ENCODE data around the gene PIK3CA.
"Not testable (repeated sequence)": the region's sequence is repeated elsewhere in the genome, so short reads cannot be mapped to it uniquely, and the experiment has no call there.

The PIK3CA gene

DNA sequence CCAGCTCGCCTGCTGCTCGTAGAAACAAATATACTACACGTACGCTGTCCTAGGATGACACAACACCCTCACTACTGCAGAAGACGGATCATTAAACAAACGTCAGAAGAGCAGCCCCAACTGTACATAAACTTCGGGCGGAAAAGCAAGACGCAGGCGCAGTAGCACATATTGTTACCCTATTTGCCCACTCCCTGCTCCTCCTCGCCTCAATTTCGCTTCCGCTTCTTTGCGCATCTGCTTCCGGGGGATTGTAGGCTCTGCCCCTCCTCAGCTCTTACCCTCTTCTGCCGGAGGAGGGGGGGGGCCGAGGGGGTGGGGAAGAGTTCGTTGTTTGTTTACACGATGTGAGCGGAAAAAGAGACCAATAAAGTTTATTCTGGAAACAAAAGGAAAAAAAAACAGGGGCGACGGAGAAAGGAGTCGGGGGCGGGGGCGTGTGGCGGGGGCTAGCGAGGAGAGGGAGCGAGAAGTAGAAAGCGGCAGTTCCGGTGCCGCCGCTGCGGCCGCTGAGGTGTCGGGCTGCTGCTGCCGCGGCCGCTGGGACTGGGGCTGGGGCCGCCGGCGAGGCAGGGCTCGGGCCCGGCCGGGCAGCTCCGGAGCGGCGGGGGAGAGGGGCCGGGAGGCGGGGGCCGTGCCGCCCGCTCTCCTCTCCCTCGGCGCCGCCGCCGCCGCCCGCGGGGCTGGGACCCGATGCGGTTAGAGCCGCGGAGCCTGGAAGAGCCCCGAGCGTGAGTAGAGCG, at the start of gene PIK3CA:
TSS of gene PIK3CA (plus strand) at position 485 of the 743 bp plus-strand sequence. CDS start 50,469 bp downstream, outside the sequence.
- no peak for FAIRE-seq

- FAIRE-seq: no peak
Measured at GRCh38 chr3:179098388-179099077, 49.6 kb upstream of the PIK3CA start.

- no peak for FAIRE-seq
Measured at GRCh38 chr3:179100652-179101051, 47.5 kb upstream of the PIK3CA start.

GRCh38 chr3:179105881-179106280, 42.3 kb upstream of the PIK3CA start:
- no peak for FAIRE-seq

DNA sequence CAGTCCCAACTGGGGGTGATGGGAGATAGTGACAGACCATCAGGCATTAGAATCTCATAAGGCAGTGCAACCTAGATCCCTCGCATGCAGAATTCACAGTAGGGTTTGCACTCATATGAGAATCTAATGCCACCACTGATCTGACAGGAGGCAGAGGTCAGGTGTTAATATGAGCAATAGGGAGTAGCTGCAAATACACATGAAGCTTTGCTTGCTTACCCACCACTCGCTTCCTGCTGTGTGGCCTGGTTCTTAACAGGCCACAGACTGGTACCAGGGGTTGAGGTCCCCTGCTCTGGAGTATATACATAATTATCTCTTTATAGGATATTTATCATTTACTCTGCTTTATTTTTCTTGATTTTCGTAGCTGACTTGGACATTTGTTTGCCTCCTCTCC, 40.5 kb upstream of the PIK3CA start:
- FAIRE-seq: no peak

GRCh38 chr3:179108086-179108485, 40.1 kb upstream of the PIK3CA start:
- no peak for FAIRE-seq

- FAIRE-seq: no peak
Measured at GRCh38 chr3:179113903-179114302, 34.3 kb upstream of the PIK3CA start.

- not testable (repeated sequence) for FAIRE-seq
Measured at GRCh38 chr3:179115444-179115843, 32.7 kb upstream of the PIK3CA start.

DNA sequence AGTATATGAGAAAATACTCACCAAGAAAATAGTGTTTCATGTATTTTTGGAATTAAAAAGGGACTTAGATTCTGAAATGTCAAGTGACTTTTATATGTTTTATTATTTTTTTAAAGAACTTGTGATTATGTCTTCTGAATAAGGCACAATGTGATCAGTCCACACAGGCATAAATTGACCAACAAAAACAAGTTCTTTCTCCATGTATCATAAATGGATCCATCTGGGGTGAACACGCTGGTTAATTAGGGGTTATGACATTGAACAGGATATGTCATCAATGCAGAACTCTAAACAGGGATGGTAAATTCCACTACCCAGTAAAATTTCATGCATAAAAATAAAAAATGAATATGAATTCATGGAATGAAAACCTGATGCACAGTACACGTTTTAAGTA, 31.3 kb upstream of the PIK3CA start:
- no peak for FAIRE-seq

- not testable (repeated sequence) for FAIRE-seq
Measured at GRCh38 chr3:179132191-179132890, 15.8 kb upstream of the PIK3CA start.

- FAIRE-seq: no peak
Measured at GRCh38 chr3:179133575-179133974, 14.6 kb upstream of the PIK3CA start.

DNA sequence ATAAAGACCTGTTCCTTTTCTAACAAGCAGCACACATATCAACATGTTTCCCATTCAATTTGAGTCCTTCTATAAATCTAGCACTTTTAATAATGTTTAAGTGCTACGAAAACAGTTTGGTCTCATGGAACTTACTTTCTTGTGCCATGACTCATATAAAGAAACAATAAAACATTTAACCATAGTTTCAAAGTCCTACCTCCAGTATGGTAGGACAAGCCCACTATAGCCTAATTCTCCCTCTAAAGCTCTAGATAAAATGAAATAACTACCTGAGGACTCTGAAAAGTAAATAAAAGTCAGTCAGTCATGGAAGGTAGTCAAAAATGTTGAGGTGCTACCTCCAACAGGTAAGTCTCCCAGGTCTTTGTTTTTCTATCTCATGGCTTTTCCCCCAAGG, 12.0 kb upstream of the PIK3CA start:
- no peak for FAIRE-seq

DNA sequence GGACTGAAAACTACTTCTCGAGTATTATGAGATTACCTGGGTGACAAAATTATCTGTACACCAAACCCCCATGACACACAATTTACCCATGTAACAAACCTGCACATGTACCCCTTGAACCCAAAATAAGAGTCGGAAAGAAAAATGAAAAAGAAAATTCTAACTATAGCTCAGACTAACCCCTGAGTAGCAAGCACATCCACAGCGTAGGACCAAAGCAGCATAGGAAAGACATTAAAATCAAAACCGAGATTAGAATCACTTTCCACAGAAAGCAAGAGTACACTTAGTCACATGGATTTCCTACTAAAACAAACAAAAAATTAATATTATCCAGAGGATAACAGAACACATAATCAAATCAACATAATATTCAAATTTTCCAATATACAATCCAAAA, 6.3 kb upstream of the PIK3CA start:
- no peak for FAIRE-seq

DNA sequence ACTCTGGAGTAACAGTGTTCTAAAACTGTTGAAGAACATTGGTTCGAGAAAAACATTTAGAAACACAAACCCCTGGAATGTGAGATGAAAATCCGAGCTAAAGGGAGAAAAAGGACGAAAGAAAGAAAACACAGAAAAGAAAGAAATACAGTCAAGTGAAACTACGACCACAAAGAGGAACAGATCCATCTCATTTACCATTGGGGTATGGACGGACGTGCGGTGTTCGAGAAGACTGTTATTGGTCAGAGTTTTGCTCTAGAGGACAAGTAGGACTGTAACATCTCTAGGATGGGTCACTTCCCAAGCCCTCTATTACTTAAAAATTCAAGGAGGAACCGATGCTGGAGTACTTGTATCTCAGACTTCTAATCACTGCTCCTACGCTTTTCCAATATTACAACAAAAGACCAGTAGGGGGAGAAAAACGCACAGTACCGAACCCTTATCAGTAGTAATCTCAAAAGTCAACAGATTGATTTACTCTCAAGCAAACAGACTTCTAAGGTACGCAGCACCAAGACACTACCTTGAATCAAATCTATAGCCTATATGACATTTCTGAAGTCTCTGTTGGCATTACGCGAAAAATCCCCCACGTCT, 1.1 kb upstream of the PIK3CA start:
- FAIRE-seq: no peak

GRCh38 chr3:179147514-179147872, 664 bp upstream of the PIK3CA start:
- no peak for FAIRE-seq

DNA sequence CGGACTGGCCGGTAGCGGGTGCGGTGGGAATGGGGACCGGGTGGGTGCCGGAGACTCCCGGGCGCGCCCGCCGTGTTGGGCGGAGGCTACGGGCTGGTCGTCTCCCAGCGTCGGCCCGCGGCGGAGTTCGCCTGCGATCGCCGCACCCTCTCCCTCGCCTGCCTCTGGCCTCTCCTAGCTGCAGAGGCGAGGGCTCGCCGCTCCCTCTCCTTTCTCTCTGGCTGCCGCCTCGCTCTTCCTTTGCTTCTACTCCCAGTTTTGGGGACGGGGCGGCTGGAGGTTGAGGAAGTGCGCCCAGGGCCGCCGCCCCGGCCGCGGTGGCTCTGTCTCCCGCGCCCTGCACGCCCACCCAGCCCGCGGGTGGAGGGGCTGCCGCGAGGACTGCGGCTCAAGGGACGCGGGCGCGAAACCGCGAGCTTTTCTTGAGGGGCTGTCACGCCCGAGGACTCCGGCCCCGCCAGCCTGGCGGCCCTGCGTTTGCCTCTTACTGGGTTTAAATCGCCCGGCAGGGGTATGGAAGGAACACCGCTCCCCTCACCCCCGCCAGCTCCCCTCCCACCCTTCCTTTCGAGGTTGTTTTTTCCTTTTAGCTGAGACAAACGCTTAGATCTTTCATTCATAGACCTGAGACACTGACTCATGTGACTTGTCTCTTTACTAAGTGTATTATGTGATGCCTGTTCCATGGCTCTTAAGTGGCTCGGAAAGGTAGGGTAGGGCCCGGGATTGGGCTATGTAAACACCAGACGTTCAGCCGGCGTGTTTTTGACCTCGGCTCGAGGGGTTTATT, 654 bp downstream of the PIK3CA start:
- FAIRE-seq: no peak

DNA sequence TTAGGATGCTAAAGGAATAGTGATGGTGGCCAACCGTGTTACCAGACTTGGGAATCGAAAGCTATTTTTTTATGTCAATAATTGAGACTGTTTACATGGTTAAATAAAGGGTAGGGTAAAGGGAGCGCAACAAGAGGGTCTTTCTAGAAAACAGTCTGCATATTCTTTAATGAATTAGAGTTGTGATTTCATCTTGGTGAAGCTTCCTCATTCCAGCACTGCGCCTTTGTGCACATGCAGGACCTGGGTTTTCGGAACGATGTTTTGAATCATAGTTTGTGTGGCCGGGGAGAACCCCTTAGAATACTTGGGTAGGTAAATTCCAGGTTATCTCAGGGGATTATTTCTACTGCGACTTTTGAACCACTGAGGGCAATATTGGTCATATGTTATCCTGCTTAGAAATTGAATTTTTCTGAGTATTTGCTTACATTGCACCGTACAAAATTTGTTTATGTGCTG, 1.3 kb downstream of the PIK3CA start:
- no peak for FAIRE-seq

GRCh38 chr3:179149951-179150350, 1.8 kb downstream of the PIK3CA start:
- no peak for FAIRE-seq

- no peak for FAIRE-seq
Measured at GRCh38 chr3:179150610-179151009, 2.5 kb downstream of the PIK3CA start.

DNA sequence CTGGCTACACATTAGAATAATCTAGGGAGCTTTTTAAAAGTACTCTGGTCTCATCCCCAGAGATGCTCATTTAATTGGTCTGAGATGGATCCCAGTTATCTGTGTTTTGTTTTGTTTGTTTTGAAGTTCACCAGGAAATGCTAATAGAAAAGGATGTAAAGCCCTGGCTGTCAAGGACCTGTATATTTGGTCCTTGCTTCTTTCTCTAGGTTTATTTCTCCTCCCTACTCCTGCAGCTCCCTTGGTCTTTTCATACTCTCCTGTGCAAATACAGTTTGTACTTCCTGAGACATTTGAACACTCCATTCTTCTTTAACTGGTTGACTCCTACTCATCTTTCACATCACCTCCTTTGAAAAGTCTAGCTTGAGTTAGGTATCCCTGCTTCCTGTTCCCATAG, 3.3 kb downstream of the PIK3CA start:
- no peak for FAIRE-seq

DNA sequence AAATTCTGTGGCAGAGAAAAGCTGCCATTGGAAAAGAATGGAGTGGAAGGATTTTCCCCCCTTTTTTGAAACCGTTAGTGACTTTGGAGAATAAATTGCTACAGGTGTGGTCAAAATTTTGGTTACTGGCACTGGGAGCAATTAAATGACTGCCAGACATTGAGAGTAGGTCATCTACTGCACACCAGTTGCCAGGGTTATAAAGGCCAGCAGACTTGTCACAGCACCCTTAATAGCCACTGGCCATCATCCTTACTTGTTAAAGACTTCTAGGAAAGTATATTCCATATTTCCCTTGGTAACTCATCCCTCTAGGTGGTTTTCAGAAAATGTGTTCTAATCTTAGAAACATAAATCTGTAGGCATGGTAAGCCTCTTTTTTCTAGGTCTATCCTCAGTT, 8.0 kb downstream of the PIK3CA start:
- no peak for FAIRE-seq

- FAIRE-seq: no peak
Measured at GRCh38 chr3:179156775-179157174, 8.6 kb downstream of the PIK3CA start.
